IPS-20b (cell line): ENCODE results near the gene NLRP1.

Experiments used
- H3K27ac ChIP-seq: one replicate; pipeline ENCODE4 v1.5.1; 2013; ENCODE audit warnings: low read length
- H3K27me3 ChIP-seq: 2 replicates; pipeline ENCODE4 v1.6.1; 2013; ENCODE audit warnings: mild to moderate bottlenecking, low read length, inconsistent platforms; ENCODE audit not compliant: insufficient read depth
- H3K36me3 ChIP-seq: 2 replicates; pipeline ENCODE4 v1.6.1; 2013; ENCODE audit warnings: low read depth, mild to moderate bottlenecking, inconsistent platforms, low read length, moderate library complexity; ENCODE audit not compliant: insufficient read depth
- H3K4me1 ChIP-seq: 2 replicates; pipeline ENCODE4 v1.6.1; 2013; ENCODE audit warnings: mild to moderate bottlenecking, control low read depth, inconsistent platforms, low read length, moderate library complexity; ENCODE audit not compliant: insufficient read depth
- H3K4me3 ChIP-seq: 2 replicates; pipeline ENCODE4 v1.5.1; 2013; ENCODE audit warnings: mild to moderate bottlenecking, low read length, inconsistent platforms
- H3K9ac ChIP-seq: 2 replicates; pipeline ENCODE4 v1.6.1; 2013; ENCODE audit warnings: low read depth, mild to moderate bottlenecking, inconsistent platforms, low read length, moderate library complexity
- H3K9me3 ChIP-seq: 2 replicates; pipeline ENCODE4 v1.6.1; 2013; ENCODE audit warnings: mild to moderate bottlenecking, low read depth, low read length, inconsistent platforms; ENCODE audit not compliant: insufficient read depth

Gene NLRP1

GRCh38 chr17:5610956-5611355, 26.6 kb upstream of the NLRP1 start:
- H3K27ac ChIP-seq = no peak overlapping the region
- no peak overlapping the region for H3K9ac ChIP-seq
- H3K4me3 ChIP-seq = no peak overlapping the region
- H3K4me1 ChIP-seq = no peaks in the 10 kb centered on the region
- H3K27me3 ChIP-seq = no peaks in the 10 kb centered on the region
- no peaks in the 10 kb centered on the region for H3K36me3 ChIP-seq
- no peaks in the 10 kb centered on the region for H3K9me3 ChIP-seq

GRCh38 chr17:5608399-5609112, 24.2 kb upstream of the NLRP1 start:
- no peaks in the 10 kb centered on the region for H3K4me1 ChIP-seq

DNA sequence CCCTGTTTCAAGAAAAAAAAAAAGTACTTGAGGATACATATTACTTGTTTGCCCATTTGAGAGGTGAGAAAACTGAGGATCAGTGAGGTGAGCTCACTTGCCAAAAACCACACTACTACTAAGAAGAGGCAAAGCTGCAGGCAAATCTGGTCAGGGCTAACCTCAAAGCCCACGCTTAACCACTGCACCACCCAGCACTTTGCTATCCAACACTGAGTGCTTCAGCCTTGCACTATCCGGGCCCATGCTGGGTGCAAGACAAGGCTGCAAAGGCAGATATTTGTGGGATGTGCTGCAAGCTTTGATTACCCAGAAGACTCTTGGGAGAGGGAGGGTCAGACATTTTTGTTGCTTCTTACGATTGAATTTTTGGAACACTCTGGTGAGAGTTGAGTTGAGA, 23.6 kb upstream of the NLRP1 start:
- Histone ChIP-seq H3K4me3 (no peak overlapping the region), H3K4me1 (no peaks in the 10 kb centered on the region), H3K9ac (no peak overlapping the region), H3K36me3 (no peaks in the 10 kb centered on the region), H3K9me3 (no peaks in the 10 kb centered on the region), H3K27ac (no peak overlapping the region), H3K27me3 (no peaks in the 10 kb centered on the region)

More at GRCh38 chr17:5608399-5609112, 24.2 kb upstream of the NLRP1 start:
- Histone ChIP-seq H3K27ac (no peak overlapping the region), H3K9me3 (no peaks in the 10 kb centered on the region), H3K4me3 (no peak overlapping the region), H3K36me3 (no peaks in the 10 kb centered on the region), H3K9ac (no peak overlapping the region), H3K27me3 (no peaks in the 10 kb centered on the region)

DNA sequence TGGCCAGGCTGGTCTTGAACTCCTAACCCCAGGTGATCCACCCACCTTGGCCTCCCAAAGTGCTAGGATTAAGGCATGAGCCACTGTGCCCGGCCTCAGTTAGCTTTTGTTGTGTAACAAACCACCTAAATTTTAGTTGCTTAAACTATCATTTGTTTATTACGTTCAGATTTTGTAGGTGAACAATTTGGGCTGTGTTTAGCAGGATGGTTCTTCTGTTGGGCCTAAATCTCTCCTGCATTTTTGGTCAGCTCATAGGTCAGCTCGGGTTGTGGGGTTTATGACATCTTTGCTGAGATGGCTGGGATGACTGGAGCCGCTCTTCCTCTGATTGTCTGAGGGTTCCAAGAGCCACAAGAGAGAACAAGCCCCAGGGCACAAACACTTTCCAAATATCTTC, 21.1 kb upstream of the NLRP1 start:
- Histone ChIP-seq H3K4me1 (no peaks in the 10 kb centered on the region), H3K9me3 (no peaks in the 10 kb centered on the region), H3K27me3 (no peaks in the 10 kb centered on the region), H3K9ac (no peak overlapping the region), H3K27ac (no peak overlapping the region), H3K36me3 (no peaks in the 10 kb centered on the region), H3K4me3 (no peak overlapping the region)

- H3K36me3 ChIP-seq = no peaks in the 10 kb centered on the region
- no peaks in the 10 kb centered on the region for H3K27me3 ChIP-seq
- no peaks in the 10 kb centered on the region for H3K4me1 ChIP-seq
- H3K4me3 ChIP-seq = no peak overlapping the region
- H3K27ac ChIP-seq = no peak overlapping the region
- H3K9ac ChIP-seq = no peak overlapping the region
- no peaks in the 10 kb centered on the region for H3K9me3 ChIP-seq
Measured at GRCh38 chr17:5600041-5600440, 15.7 kb upstream of the NLRP1 start.

DNA sequence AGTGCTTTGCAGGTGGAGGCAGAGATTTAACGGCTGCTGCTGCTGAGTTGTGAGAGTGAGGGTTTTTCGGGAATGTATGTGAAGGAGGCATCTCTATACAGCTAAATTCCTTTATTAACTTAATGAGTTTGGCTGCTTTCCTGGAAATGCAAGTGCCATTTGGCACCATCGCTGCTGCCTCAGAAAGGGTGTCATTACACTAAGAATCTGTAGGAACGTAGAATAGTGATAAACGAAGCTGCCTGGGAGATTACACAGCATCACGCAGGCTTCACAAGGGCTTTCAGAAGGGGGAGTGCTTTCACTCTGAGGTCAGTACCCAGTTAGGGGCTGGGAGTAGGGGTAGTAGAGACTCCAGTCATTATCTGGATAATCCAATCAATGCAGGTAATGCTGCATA, 14.1 kb upstream of the NLRP1 start:
- Histone ChIP-seq H3K4me3 (no peak overlapping the region), H3K9ac (no peak overlapping the region), H3K27ac (no peak overlapping the region), H3K27me3 (no peaks in the 10 kb centered on the region), H3K4me1 (no peaks in the 10 kb centered on the region), H3K9me3 (no peaks in the 10 kb centered on the region), H3K36me3 (no peaks in the 10 kb centered on the region)

GRCh38 chr17:5596421-5596820, 12.1 kb upstream of the NLRP1 start:
- Histone ChIP-seq H3K4me1 (no peaks in the 10 kb centered on the region), H3K27ac (no peak overlapping the region), H3K9me3 (no peaks in the 10 kb centered on the region), H3K36me3 (no peaks in the 10 kb centered on the region), H3K9ac (no peak overlapping the region), H3K27me3 (no peaks in the 10 kb centered on the region), H3K4me3 (no peak overlapping the region)

DNA sequence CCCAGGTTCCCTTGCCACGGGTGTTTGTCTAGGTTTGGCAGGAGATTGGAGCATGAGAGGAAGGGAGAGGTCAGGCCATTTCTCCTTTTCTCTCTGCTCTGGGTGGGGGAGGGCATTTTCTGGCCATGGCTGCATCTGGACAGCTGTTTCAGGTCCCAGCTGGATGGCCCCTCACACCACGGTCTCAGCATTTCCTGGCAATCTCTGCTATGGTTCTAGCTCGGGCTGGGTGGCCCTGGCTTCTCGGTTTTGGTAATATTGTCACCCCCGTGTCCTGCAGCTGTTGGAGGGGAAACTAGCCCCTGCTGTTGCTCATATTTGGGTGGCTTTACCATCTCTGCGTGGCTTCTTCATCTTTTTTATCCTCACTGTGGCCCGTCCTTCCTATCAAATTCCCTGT, 11.5 kb upstream of the NLRP1 start:
- no peaks in the 10 kb centered on the region for H3K9me3 ChIP-seq
- H3K27ac ChIP-seq = no peak overlapping the region
- H3K4me1 ChIP-seq = no peaks in the 10 kb centered on the region
- no peaks in the 10 kb centered on the region for H3K27me3 ChIP-seq
- H3K36me3 ChIP-seq = no peaks in the 10 kb centered on the region
- no peak overlapping the region for H3K4me3 ChIP-seq
- H3K9ac ChIP-seq = no peak overlapping the region

DNA sequence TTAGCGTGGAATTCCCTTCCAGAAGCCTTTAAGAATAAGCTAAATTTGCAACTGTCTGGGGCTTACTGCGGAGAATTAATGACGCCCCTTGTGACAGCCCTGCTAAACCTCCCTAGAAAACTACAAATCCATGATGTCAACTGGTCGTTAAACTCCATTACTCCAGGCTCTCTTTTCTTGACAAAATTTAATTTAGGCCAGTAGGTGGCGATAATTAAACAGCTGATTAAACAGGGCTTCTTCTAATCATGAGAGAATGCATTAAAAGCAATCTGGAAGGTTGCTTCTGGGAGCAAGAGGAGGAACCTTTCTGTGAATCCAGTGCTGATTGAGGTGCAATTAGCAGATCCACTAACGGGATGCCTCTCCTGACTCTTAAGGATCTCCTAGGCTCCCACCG, 8.1 kb upstream of the NLRP1 start:
- Histone ChIP-seq H3K9ac (no peak overlapping the region), H3K4me1 (no peaks in the 10 kb centered on the region), H3K9me3 (no peaks in the 10 kb centered on the region), H3K36me3 (no peaks in the 10 kb centered on the region), H3K27me3 (no peaks in the 10 kb centered on the region), H3K4me3 (no peak overlapping the region), H3K27ac (no peak overlapping the region)

GRCh38 chr17:5591966-5592365, 7.7 kb upstream of the NLRP1 start:
- no peaks in the 10 kb centered on the region for H3K9me3 ChIP-seq
- H3K27ac ChIP-seq = no peak overlapping the region
- no peaks in the 10 kb centered on the region for H3K27me3 ChIP-seq
- no peaks in the 10 kb centered on the region for H3K4me1 ChIP-seq
- H3K4me3 ChIP-seq = no peak overlapping the region
- H3K36me3 ChIP-seq = no peaks in the 10 kb centered on the region
- H3K9ac ChIP-seq = no peak overlapping the region

DNA sequence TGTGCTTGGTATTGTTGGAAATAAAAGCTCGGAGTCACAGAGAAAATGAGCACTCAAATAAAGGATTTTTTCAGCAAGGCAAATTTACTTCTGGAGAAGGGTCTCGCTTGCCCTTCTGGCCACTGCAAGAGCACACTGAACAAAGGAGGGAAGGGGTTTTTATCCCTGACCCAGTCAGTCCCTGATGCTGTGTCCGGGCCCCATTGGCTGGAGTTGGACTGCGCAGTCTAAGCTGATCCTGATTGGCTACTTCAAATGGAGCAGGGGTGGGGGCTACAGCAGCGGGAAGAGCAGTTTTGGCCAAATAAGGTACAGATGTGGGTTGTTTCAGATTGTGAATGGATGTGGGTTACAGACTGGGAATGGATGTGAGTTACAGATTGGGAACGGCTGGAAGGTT, 4.3 kb upstream of the NLRP1 start:
- Histone ChIP-seq H3K4me1 (no peaks in the 10 kb centered on the region), H3K9ac (no peak overlapping the region), H3K36me3 (no peaks in the 10 kb centered on the region), H3K9me3 (no peaks in the 10 kb centered on the region), H3K27me3 (no peaks in the 10 kb centered on the region), H3K27ac (no peak overlapping the region), H3K4me3 (no peak overlapping the region)

DNA sequence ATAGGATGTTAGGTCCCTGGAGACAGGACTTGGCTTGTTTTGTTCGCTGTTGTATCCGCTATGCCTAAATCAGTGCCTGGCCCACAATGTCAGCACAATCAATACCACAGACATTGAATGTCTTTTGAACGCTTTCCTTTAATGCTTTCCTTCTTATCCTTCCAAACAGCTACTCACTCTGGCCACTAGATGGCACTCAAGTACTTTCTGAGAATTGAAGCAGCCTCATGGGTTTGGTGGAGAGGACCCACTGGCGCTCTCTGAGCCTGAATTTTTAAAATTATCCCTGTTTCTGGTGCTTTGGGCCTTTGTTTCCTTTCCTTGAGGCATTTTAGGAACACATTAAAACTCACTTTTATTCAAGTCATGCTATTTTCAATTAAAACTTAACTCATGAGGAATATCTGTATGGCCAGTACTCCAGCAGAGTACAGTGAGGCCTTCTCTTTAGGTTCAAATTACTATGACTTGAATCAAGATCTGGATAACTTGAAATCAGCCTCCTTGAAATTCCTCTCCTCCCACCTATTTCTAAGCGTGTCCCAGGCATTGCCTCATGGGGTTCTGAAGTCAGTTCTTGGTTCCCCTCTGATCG, 3.2 kb upstream of the NLRP1 start:
- Histone ChIP-seq H3K36me3 (no peaks in the 10 kb centered on the region), H3K4me3 (no peak overlapping the region), H3K9me3 (no peaks in the 10 kb centered on the region)

More for the DNA sequence above, 3.2 kb upstream of the NLRP1 start:
- Histone ChIP-seq H3K9ac (no peak overlapping the region), H3K27me3 (no peaks in the 10 kb centered on the region), H3K27ac (no peak overlapping the region), H3K4me1 (no peaks in the 10 kb centered on the region)
